Lung (tissue), 12 donors: ENCODE measurements around the gene PRKCB. TPM values are rescaled to one million over a fixed set of nuclear protein-coding genes. Genes with fewer than 3 reads are reported as not detected.

Source experiments
- ATAC-seq: fragments of 200-7000 bp; cut with Tn5 transposase; one replicate; pipeline ENCODE4 v1.9.1; 2020; ENCODE audit warnings: moderate number of reproducible peaks; ENCODE audit not compliant: insufficient read depth, low FRiP score
- DNase-seq, 3 donors: peaks; one replicate each; pipeline ENCODE4 v3.0.0-alpha.2; 2013 to 2017
- H3K27ac ChIP-seq, 2 donors: one replicate each; pipeline ENCODE4 v1.5.1; 2013; ENCODE audit warnings: mild to moderate bottlenecking in 2 of 2, moderate library complexity in 2 of 2, control low read depth in 1 of 2, inconsistent platforms in 1 of 2, low read depth in 1 of 2, low read length in 1 of 2
- H3K27me3 ChIP-seq, 3 donors: one replicate each; pipeline ENCODE4 v1.5.1; 2013; ENCODE audit warnings: low read length in 2 of 3; ENCODE audit not compliant: control insufficient read depth in 3 of 3, insufficient read depth in 3 of 3
- H3K36me3 ChIP-seq, 4 donors: one replicate each; pipeline ENCODE4 v1.5.1; 2013; ENCODE audit warnings: low read length in 4 of 4, mild to moderate bottlenecking in 1 of 4, moderate library complexity in 1 of 4; ENCODE audit not compliant: control insufficient read depth in 4 of 4, insufficient read depth in 4 of 4
- H3K4me1 ChIP-seq, 5 donors: one replicate each; pipeline ENCODE4 v1.5.1; 2013; ENCODE audit warnings: low read length in 5 of 5, mild to moderate bottlenecking in 2 of 5, moderate library complexity in 1 of 5; ENCODE audit not compliant: control insufficient read depth in 5 of 5, insufficient read depth in 5 of 5
- H3K4me3 ChIP-seq: one replicate; pipeline ENCODE4 v1.5.1; 2013; ENCODE audit warnings: mild to moderate bottlenecking, control low read depth, moderate library complexity
- H3K9ac ChIP-seq, 2 donors: one replicate each; pipeline ENCODE4 v1.5.1; 2013; ENCODE audit warnings: low read length in 2 of 2, control low read depth in 1 of 2; ENCODE audit not compliant: insufficient read depth in 1 of 2
- H3K9me3 ChIP-seq, 4 donors: one replicate each; pipeline ENCODE4 v1.5.1; 2013; ENCODE audit warnings: low read length in 3 of 4, mild to moderate bottlenecking in 1 of 4, moderate library complexity in 1 of 4; ENCODE audit not compliant: control insufficient read depth in 4 of 4, insufficient read depth in 3 of 4
- WGBS, 2 donors: extraction: QIAGEN DNeasy Blood & Tissue Kit; methylation state at CpG; one replicate each; pipeline ENCODE4 v1.1.7; 2013; 5-methylcytosine and 5-hydroxymethylcytosine counted together
- polyA plus RNA-seq, 2 donors: library from polyadenylated mRNA; stranded (reverse); fragments of 200-250 nt; gene quantifications; one replicate each; pipeline ENCODE4 v1.2.1, GENCODE V29; 2013
- total RNA-seq, 2 donors: library from RNA; depleted of rRNA in 1 of 2; stranded (reverse); fragments of >200 nt in 1 of 2; gene quantifications; one replicate each; pipeline ENCODE4 v1.2.1, GENCODE V29; 2014 to 2021
- TF ChIP-seq, protein P1 (sequence below): IDR thresholded peaks from 2 replicates; pipeline ENCODE4 v1.5.1; 2012; ENCODE audit warnings: mild to moderate bottlenecking; ENCODE audit errors: control extremely low read depth, extremely low read depth
- donor health status: control.
- donor health status: control.
- donor health status: Bipolar disorder and iron deficiency.
- donor health status: healthy.
- donor health status: DM: yes; HTN: yes; CAD: no.

PRKCB gene
- total and polyA plus RNA-seq, 4 donors, result 2.5 to 46.4 (median 21.8) TPM

DNA sequence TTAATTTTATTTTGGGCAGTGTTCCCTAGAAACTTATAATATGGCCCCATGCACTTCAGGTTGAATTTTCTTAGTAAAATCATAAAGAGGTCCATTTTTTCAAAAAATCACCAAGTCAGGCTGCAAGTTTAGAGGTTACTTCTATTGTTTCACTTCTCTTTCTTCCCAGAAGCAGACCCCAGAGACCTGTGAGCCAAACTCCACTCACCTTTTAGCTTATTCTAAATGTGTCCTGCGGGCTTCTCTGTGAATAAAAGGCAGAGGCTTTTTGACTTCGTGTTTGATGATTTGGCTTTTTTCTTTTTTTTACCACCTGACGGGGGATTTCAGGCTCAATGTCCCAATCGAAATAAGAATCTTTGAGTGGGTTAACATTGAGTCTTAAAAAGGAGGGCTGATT lies 7.4 kb downstream of the PRKCB start:
- ATAC-seq (no peak), DNase-seq (no peak)
- peaks cover 0 to 7% (median 1%) of the 10 kb centered on the region in 4 donors for H3K36me3 ChIP-seq
- no peak overlapping the region for H3K4me3 ChIP-seq
- H3K27ac ChIP-seq, result no peak overlapping the region
- peaks cover 0 to 2% (median 0%) of the 10 kb centered on the region in 4 donors for H3K9me3 ChIP-seq
- TF ChIP-seq, protein P1, sequence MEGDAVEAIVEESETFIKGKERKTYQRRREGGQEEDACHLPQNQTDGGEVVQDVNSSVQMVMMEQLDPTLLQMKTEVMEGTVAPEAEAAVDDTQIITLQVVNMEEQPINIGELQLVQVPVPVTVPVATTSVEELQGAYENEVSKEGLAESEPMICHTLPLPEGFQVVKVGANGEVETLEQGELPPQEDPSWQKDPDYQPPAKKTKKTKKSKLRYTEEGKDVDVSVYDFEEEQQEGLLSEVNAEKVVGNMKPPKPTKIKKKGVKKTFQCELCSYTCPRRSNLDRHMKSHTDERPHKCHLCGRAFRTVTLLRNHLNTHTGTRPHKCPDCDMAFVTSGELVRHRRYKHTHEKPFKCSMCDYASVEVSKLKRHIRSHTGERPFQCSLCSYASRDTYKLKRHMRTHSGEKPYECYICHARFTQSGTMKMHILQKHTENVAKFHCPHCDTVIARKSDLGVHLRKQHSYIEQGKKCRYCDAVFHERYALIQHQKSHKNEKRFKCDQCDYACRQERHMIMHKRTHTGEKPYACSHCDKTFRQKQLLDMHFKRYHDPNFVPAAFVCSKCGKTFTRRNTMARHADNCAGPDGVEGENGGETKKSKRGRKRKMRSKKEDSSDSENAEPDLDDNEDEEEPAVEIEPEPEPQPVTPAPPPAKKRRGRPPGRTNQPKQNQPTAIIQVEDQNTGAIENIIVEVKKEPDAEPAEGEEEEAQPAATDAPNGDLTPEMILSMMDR, result no peak
- peaks cover 0 to 20% (median 0%) of the 10 kb centered on the region in 5 donors for H3K4me1 ChIP-seq
- 75 to 87% methylated on average over 4 of the region's 4 CpGs for WGBS, 2 donors
- peaks cover 0 to 7% (median 0%) of the 10 kb centered on the region in 3 donors for H3K27me3 ChIP-seq
- H3K9ac ChIP-seq, result no peak overlapping the region

DNA sequence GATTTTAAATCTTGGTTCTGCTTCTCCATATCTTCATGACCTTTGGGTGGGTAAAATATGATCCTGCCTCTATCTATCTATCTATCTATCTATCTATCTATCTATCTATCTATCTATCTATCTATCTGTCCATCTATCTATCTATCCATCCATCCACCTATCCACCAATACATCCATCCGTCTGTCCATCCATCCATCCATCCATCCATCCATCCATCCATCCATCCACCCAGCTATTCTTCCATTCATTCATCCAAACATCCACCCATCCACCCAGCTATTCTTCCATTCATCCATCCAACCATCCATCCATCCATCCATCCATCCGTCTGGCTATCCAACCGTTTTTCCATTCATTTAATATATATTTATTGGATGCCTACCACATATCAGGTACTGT lies 11.5 kb downstream of the PRKCB start:
- DNase-seq, result no peak
- peaks cover 0 to 13% (median 0%) of the 10 kb centered on the region in 5 donors for H3K4me1 ChIP-seq
- H3K9me3 ChIP-seq, result no peaks in the 10 kb centered on the region
- 50 to 79% methylated on average over 3 of the region's 3 CpGs for WGBS, 2 donors
- H3K36me3 ChIP-seq, result peaks cover 0 to 5% (median 2%) of the 10 kb centered on the region in 4 donors
- H3K27me3 ChIP-seq, result no peaks in the 10 kb centered on the region
- TF ChIP-seq, protein P1, result no peak
- ATAC-seq, result no peak
- H3K9ac ChIP-seq, result no peak overlapping the region
- no peak overlapping the region for H3K27ac ChIP-seq
- no peak overlapping the region for H3K4me3 ChIP-seq

DNA sequence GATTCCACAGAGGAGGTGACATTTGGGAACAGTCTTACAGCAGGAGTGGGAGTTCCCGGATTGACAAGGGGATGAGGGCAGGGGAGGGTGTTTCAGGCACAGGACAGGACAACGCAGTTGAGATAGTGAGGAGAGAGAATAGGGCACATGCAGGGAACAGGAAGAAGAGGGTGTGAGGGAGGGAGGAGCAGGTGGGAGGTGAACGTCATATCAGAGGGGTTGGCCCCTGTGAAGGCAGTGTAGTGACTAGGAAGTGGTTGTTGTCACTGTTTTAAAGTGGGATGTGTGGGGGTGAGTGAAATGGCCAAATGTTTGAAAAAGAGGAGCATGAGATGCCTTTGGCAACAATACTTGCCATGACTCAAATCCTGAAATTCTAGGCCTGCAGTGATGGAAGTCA lies 12.2 kb downstream of the PRKCB start:
- Histone ChIP-seq H3K9ac (no peak overlapping the region), H3K9me3 (no peaks in the 10 kb centered on the region), H3K27ac (no peak overlapping the region), H3K4me1 (peaks cover 0 to 7% (median 0%) of the 10 kb centered on the region in 5 donors), H3K27me3 (no peaks in the 10 kb centered on the region), H3K36me3 (peaks cover 0 to 5% (median 2%) of the 10 kb centered on the region in 4 donors), H3K4me3 (no peak overlapping the region)
- WGBS, 2 donors, result 53 to 67% methylated on average over 3 of the region's 3 CpGs
- TF ChIP-seq, protein P1, result no peak
- ATAC-seq, result no peak
- DNase-seq, result no peak

DNA sequence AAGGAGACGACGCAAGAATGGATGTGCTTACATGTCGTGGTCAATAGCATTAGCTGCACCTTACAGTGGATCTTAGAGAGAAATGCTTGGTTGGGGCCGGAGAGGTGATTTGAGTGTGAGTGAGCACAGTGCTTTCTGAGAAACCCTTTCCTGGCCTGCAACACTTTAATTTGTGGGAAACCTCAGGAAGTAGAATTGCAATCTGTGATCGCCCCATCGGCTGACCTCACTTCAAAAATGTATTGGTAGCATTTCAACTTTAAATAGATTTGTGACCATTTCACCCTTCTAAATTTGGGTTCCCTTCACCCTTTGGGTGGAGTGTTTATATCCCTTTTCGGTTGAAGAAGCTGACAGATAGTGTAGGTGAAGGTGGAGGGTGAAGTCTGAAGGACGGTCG lies 13.2 kb downstream of the PRKCB start:
- no peak for ATAC-seq
- WGBS, 2 donors, result 65 to 66% methylated on average over 9 of the region's 9 CpGs
- TF ChIP-seq, protein P1, result no peak

More for the DNA sequence above, 13.2 kb downstream of the PRKCB start:
- Histone ChIP-seq H3K4me3 (no peak overlapping the region), H3K27me3 (no peaks in the 10 kb centered on the region), H3K4me1 (peaks cover 0 to 9% (median 0%) of the 10 kb centered on the region in 5 donors), H3K9ac (no peak overlapping the region), H3K27ac (no peak overlapping the region), H3K9me3 (no peaks in the 10 kb centered on the region), H3K36me3 (peaks cover 0 to 5% (median 2%) of the 10 kb centered on the region in 4 donors)
- no peak for DNase-seq
